HG02943 (cell line): ENCODE results near the gene BCAM.
"Not testable (repeated sequence)": the region's sequence is repeated elsewhere in the genome, so short reads cannot be mapped to it uniquely, and the experiment has no call there.

ENCODE experiments used
- ATAC-seq: cut with Tn5 transposase; IDR thresholded peaks from one replicate; pipeline ENCODE4 v1.9.1; 2021; ENCODE audit warnings: mild to moderate bottlenecking, low read depth, moderate library complexity; ENCODE audit not compliant: unreplicated experiment

Gene BCAM

DNA sequence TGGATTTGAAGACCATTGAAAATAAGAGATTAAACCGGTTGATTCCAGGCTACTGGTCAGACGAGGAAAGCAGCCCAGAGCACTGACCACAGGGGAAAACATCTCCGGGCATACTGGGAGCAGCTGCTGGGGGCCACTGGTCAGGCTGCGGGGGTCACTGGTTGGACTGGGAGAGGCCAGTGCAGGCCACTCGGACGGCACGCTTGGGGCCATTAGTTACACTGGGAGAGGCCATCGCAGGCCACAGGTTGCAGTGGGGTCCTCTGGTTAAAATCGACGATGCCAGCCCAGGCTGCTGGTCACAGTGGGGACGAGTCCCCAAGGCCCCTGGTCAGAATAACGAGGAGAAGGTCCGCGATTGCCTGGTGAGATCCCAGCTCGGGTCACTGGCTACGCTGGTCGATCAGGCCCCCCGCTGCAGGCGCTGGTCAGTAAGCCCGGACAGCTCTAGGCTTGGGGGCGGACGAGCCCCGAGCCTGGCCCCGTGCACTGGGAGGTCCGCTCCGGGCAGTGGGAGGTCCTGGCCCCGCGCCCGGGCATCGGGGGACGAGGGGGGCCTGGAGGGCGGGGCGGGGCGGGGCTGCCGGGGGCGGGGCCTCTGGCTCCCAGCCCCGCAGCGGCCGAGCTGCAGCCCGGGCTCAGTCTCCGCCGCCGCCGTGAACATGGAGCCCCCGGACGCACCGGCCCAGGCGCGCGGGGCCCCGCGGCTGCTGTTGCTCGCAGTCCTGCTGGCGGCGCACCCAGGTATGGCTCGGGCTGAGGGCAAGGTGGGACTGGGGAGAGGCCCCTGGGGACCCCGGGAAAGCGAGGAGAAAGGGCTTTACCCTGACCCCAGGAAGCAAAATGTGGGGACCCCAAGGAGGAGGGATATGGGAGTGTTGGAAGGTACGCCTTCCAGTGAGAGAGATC is at the start of gene BCAM:
Gene BCAM, plus strand, starts transcription at position 641 of the 909 bp plus-strand sequence. Its CDS starts 22 bp downstream, at position 663.
- ATAC-seq = no peak

- ATAC-seq = no peak
Measured at GRCh38 chr19:44762038-44762437, 46.9 kb upstream of the BCAM start.

DNA sequence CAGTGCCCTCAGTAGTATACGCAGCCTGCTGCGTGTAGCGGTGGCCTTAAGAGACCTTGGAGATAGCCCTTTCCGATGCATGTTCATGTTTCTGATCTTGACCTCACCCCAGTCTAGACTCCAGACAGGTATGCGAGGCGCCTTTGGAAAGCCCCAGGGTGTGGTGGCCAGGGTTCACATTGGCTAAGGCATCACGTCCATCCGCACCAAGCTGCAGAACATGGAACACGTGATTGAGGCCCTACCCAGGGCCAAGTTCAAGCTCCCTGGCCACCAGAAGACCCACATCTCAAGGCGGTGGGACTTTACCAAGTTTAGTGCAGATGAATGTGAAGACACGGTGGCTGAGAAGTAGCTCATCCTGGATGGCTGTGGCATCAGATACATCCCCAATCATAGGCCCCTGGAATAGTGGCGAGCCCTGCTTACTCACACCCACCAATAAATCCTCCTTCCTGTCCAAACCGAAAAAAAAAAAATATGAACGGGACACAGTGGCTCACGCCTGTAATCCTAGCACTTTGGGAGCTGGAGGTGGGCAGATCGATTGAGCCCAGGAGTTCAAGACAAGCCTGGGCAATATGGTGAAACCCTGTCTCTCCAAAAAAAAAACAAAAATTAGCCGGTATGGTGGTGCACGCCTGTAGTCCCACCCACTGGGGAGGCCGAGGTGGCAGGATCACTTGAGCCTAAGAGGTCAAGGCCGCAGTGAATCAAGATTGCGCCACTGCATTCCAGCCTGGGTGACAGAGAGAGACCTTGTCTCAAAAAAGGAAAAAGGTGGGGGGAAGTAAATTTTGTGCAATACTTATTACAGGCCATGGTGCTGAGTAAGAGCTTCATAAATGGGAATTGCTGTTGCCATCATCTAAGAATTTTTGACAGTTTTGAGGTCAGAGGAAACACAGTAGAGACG is 43.6 kb upstream of the BCAM start:
- ATAC-seq = no peak

DNA sequence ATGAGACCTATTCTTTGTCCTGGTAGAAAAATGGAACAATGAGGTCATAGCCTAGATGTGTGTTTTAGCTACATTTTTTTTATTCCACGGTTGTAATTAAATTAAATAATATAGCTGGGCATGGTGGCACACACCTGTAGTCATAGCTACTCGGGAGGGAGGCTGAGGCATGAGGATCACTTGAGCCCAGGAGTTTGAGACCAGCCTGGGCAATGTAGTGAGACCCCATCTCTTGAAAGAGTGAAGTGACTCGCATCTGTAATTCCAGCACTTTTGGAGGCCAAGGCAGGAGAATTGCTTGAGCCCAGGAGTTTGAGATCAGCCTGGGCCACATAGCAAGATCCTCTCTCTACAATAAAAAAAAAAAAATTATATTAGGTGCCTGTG is 43.0 kb upstream of the BCAM start:
- ATAC-seq = no peak

GRCh38 chr19:44767295-44768180 is 41.4 kb upstream of the BCAM start:
- no peak for ATAC-seq

- peak; percentile 89 for ATAC-seq
Measured at GRCh38 chr19:44770550-44771257, 38.2 kb upstream of the BCAM start.

DNA sequence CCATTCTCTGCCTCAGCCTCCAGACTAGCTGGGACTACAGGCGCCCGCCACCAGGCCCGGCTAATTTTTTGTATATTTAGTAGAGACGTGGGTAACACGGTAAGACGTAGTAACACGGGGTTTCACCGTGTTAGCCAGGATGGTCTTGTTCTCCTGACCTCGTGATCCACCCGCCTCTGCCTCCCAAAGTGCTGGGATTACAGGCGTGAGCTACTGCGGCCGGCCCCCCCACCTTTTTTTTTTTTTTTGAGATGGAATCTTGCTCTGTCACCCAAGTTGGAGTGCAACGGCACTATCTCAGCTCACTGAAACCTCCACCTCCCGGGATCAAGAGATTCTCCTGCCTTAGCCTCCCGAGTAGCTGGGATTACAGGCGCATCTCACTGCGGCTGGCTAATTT is 36.8 kb upstream of the BCAM start:
- not testable (repeated sequence) for ATAC-seq

- ATAC-seq = no peak
Measured at GRCh38 chr19:44772959-44773358, 35.9 kb upstream of the BCAM start.

GRCh38 chr19:44775676-44776240 is 33.1 kb upstream of the BCAM start:
- no peak for ATAC-seq

GRCh38 chr19:44776402-44777096 is 32.4 kb upstream of the BCAM start:
- no peak for ATAC-seq

GRCh38 chr19:44777715-44778347 is 31.1 kb upstream of the BCAM start, which contains the start of gene CBLC:
TSS of gene CBLC (plus strand) at chr19:44777890. CDS start at chr19:44777932, 42 bp downstream.
- ATAC-seq = no peak

DNA sequence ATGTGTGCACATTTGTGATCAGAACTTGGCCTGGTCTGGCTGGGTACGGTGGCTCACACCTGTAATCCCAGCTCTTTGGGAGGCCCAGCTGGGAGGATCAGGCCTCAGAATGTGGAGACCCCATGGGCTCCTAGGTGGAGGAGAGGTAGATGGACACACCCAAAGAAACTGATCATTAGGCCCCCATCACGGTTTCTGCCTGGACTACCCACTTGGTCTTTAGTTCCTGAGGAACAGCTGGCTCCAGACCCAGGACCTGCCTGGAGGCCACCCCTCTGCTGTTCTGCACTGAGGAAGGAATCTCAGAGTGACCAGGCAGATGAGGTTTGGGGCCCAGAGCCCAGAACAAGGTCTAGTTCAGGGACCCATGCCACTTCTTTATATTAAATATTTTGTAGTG is 29.8 kb upstream of the BCAM start:
- no peak for ATAC-seq

GRCh38 chr19:44781694-44782093 is 27.2 kb upstream of the BCAM start:
- ATAC-seq = not testable (repeated sequence)

DNA sequence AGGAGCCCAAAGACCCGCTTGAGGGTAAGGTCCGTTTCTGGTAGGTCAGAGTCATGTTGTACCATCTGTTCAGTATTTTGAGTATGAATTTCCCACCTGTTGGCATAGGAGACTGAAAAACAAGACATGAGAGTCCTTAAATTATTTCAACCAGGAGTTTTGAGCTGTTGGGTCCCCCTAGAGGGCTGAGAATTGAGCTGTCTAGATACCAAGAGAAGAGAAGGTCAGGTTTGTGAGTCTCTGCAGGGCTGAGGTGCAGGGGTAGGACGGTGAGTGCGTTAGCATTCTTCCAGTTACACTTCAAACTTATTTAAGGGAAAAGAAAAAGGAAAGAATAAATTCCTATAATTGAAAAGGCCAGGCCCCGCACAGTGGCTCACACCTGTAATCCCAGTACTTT is 26.2 kb upstream of the BCAM start:
- ATAC-seq = no peak

DNA sequence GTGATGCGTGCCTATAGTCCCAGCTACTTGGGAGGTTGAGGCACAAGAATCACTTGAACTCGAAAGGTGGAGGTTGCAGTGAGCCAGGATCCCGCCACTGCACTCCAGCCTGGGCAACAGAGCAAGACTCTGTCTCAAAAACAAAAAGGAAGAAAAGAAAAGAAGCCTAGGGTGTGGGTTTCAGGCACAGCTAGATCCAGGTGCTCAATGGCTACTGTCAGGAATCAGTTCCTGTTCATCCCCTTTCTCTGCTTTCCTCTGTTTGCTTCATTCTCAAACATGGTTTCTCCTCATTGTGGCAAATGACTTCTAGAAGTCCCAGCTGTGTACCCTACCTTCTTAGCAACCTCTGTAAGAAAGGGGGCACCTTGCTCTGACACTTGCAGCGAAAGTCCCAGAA is 25.4 kb upstream of the BCAM start:
- ATAC-seq = no peak

GRCh38 chr19:44785271-44785670 is 23.6 kb upstream of the BCAM start:
- ATAC-seq = no peak

GRCh38 chr19:44785993-44786392 is 22.9 kb upstream of the BCAM start:
- no peak for ATAC-seq

DNA sequence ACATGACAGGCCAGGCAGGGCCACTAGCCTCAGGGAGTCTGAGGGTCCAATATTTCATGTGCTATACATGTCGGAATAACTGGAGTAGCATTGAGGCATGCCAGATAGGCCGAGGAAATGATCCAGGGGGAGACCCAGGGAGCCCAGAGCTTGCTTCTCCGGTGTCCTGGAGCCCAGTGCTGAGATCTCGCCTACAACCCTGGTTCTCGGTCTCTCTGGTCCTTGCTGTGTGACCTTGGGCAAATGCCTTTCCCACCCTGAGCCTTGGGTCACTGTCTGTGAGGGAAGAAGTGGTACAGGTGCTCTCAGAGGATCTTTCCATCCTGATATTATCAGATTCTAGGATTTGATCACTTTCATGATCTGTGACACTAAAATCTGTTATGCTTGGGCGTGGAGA is 19.9 kb upstream of the BCAM start:
- ATAC-seq = no peak
